Lung (tissue), 12 donors: ENCODE results near the gene CTRB2. TPM values are rescaled to one million over a fixed set of nuclear protein-coding genes. Genes with fewer than 3 reads are reported as not detected.

Experiments
- ATAC-seq: fragments of 200-7000 bp; cut with Tn5 transposase; one replicate; pipeline ENCODE4 v1.9.1; 2020; ENCODE audit warnings: moderate number of reproducible peaks; ENCODE audit not compliant: insufficient read depth, low FRiP score
- DNase-seq, 3 donors: peaks; one replicate each; pipeline ENCODE4 v3.0.0-alpha.2; 2013 to 2017
- H3K27ac ChIP-seq, 2 donors: one replicate each; pipeline ENCODE4 v1.5.1; 2013; ENCODE audit warnings: mild to moderate bottlenecking in 2 of 2, moderate library complexity in 2 of 2, control low read depth in 1 of 2, inconsistent platforms in 1 of 2, low read depth in 1 of 2, low read length in 1 of 2
- H3K27me3 ChIP-seq, 3 donors: one replicate each; pipeline ENCODE4 v1.5.1; 2013; ENCODE audit warnings: low read length in 2 of 3; ENCODE audit not compliant: control insufficient read depth in 3 of 3, insufficient read depth in 3 of 3
- H3K36me3 ChIP-seq, 4 donors: one replicate each; pipeline ENCODE4 v1.5.1; 2013; ENCODE audit warnings: low read length in 4 of 4, mild to moderate bottlenecking in 1 of 4, moderate library complexity in 1 of 4; ENCODE audit not compliant: control insufficient read depth in 4 of 4, insufficient read depth in 4 of 4
- H3K4me1 ChIP-seq, 5 donors: one replicate each; pipeline ENCODE4 v1.5.1; 2013; ENCODE audit warnings: low read length in 5 of 5, mild to moderate bottlenecking in 2 of 5, moderate library complexity in 1 of 5; ENCODE audit not compliant: control insufficient read depth in 5 of 5, insufficient read depth in 5 of 5
- H3K4me3 ChIP-seq: one replicate; pipeline ENCODE4 v1.5.1; 2013; ENCODE audit warnings: mild to moderate bottlenecking, control low read depth, moderate library complexity
- H3K9ac ChIP-seq, 2 donors: one replicate each; pipeline ENCODE4 v1.5.1; 2013; ENCODE audit warnings: low read length in 2 of 2, control low read depth in 1 of 2; ENCODE audit not compliant: insufficient read depth in 1 of 2
- H3K9me3 ChIP-seq, 4 donors: one replicate each; pipeline ENCODE4 v1.5.1; 2013; ENCODE audit warnings: low read length in 3 of 4, mild to moderate bottlenecking in 1 of 4, moderate library complexity in 1 of 4; ENCODE audit not compliant: control insufficient read depth in 4 of 4, insufficient read depth in 3 of 4
- WGBS, 2 donors: extraction: QIAGEN DNeasy Blood & Tissue Kit; methylation state at CpG; one replicate each; pipeline ENCODE4 v1.1.7; 2013; 5-methylcytosine and 5-hydroxymethylcytosine counted together
- polyA plus RNA-seq, 2 donors: library from polyadenylated mRNA; stranded (reverse); fragments of 200-250 nt; gene quantifications; one replicate each; pipeline ENCODE4 v1.2.1, GENCODE V29; 2013
- total RNA-seq, 2 donors: library from RNA; depleted of rRNA in 1 of 2; stranded (reverse); fragments of >200 nt in 1 of 2; gene quantifications; one replicate each; pipeline ENCODE4 v1.2.1, GENCODE V29; 2014 to 2021
- TF ChIP-seq, protein P1 (sequence below): IDR thresholded peaks from 2 replicates; pipeline ENCODE4 v1.5.1; 2012; ENCODE audit warnings: mild to moderate bottlenecking; ENCODE audit errors: control extremely low read depth, extremely low read depth
- donor health status: control.
- donor health status: control.
- donor health status: Bipolar disorder and iron deficiency.
- donor health status: healthy.
- donor health status: DM: yes; HTN: yes; CAD: no.

Gene CTRB2
- total and polyA plus RNA-seq, 4 donors = 0.65 to 14.6 (median 1.3) TPM; not detected in 1

DNA sequence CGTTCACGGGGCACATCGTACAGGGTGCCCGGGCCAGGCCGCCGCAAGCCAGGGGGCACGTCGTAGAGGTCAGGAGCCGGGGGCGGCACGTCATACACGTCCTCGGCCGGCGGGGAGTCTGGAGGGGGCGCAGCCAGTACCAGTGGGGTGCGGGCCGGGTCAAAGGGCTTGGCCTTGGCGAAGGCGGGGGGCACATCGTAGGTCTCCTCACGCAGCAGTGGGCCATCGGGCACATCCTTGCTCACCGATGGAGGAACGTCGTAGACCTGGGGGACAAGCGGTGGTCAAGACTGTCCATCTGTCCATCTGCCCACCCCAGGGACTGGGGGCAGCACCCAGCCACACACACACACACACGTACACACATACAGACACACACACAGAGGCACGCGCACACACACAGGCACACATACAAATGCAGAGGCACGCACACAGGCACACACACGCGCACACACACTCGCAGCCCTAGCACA, 28.8 kb upstream of the CTRB2 start:
- no peak for DNase-seq
- Histone ChIP-seq H3K36me3 (peaks cover 2 to 26% (median 17%) of the 10 kb centered on the region in 4 donors), H3K4me1 (peaks cover 6 to 28% (median 13%) of the 10 kb centered on the region in 5 donors), H3K4me3 (no peak overlapping the region), H3K9ac (no peak overlapping the region), H3K9me3 (no peaks in the 10 kb centered on the region), H3K27ac (no peak overlapping the region), H3K27me3 (no peaks in the 10 kb centered on the region)
- TF ChIP-seq, protein P1, sequence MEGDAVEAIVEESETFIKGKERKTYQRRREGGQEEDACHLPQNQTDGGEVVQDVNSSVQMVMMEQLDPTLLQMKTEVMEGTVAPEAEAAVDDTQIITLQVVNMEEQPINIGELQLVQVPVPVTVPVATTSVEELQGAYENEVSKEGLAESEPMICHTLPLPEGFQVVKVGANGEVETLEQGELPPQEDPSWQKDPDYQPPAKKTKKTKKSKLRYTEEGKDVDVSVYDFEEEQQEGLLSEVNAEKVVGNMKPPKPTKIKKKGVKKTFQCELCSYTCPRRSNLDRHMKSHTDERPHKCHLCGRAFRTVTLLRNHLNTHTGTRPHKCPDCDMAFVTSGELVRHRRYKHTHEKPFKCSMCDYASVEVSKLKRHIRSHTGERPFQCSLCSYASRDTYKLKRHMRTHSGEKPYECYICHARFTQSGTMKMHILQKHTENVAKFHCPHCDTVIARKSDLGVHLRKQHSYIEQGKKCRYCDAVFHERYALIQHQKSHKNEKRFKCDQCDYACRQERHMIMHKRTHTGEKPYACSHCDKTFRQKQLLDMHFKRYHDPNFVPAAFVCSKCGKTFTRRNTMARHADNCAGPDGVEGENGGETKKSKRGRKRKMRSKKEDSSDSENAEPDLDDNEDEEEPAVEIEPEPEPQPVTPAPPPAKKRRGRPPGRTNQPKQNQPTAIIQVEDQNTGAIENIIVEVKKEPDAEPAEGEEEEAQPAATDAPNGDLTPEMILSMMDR = no peak
- WGBS, 2 donors = 88 to 95% methylated on average over 34 of the region's 34 CpGs
- no peak for ATAC-seq

- H3K4me1 ChIP-seq = peaks cover 5 to 28% (median 13%) of the 10 kb centered on the region in 5 donors
- TF ChIP-seq, protein P1 = no peak
- no peak overlapping the region for H3K27ac ChIP-seq
- H3K4me3 ChIP-seq = no peak overlapping the region
- H3K9me3 ChIP-seq = no peaks in the 10 kb centered on the region
- DNase-seq (no peak), ATAC-seq (no peak)
- H3K9ac ChIP-seq = no peak overlapping the region
- peaks cover 2 to 28% (median 17%) of the 10 kb centered on the region in 4 donors for H3K36me3 ChIP-seq
- 86 to 90% methylated on average over 47 to 48 of the region's 48 CpGs for WGBS, 2 donors
- H3K27me3 ChIP-seq = no peaks in the 10 kb centered on the region
Observed at GRCh38 chr16:75234856-75235696, 28.1 kb upstream of the CTRB2 start.

GRCh38 chr16:75233611-75233938, 26.6 kb upstream of the CTRB2 start:
- peaks cover 11 to 40% (median 18%) of the 10 kb centered on the region in 4 donors for H3K36me3 ChIP-seq
- peak overlapping the region in 1 of 2 donors; percentile 43 for H3K27ac ChIP-seq
- H3K4me3 ChIP-seq = no peak overlapping the region
- TF ChIP-seq, protein P1 = no peak
- no peak overlapping the region for H3K9ac ChIP-seq
- no peaks in the 10 kb centered on the region for H3K27me3 ChIP-seq
- ATAC-seq (no peak), DNase-seq (no peak)
- H3K4me1 ChIP-seq = peaks cover 0 to 19% (median 5%) of the 10 kb centered on the region in 5 donors
- H3K9me3 ChIP-seq = no peaks in the 10 kb centered on the region
- WGBS, 2 donors = 62 to 78% methylated on average over 7 of the region's 7 CpGs
